ENCODE data around the gene AP4E1.

AP4E1 gene

GRCh38 chr15:51011212-51011611 lies 102.7 kb downstream of the AP4E1 start:
- no peak overlapping the region for H3K9ac ChIP-seq (ENCODE audit: low read depth, low read length, poor library complexity)
- H4K91ac ChIP-seq (ENCODE audit: low read depth, low read length, poor library complexity) = no peak overlapping the region
- DNase-seq (ENCODE audit: low spot score) = no peak
- H2AK5ac ChIP-seq (ENCODE audit: low read depth, low read length) = no peak overlapping the region
- no peak overlapping the region for H2BK12ac ChIP-seq (ENCODE audit: low read length)
- peaks cover 0 to 2% of the 10 kb centered on the region in 2 donors for H3K36me3 ChIP-seq (replicated peaks in 1 of 2; ENCODE audit: control insufficient read depth in 2 of 2, insufficient read depth in 2 of 2, low read length in 2 of 2)
- no peak overlapping the region for H3K4me2 ChIP-seq (ENCODE audit: insufficient read depth, low read length, poor library complexity, severe bottlenecking)
- H3K4me1 ChIP-seq (ENCODE audit: control insufficient read depth in 2 of 2, insufficient read depth in 1 of 2, low read depth in 1 of 2, low read length in 2 of 2) = no peaks in the 10 kb centered on the region
- no peak overlapping the region for H4K8ac ChIP-seq (ENCODE audit: low read depth, low read length)
- no peak overlapping the region for H3K4ac ChIP-seq (ENCODE audit: low read length)
- no peak overlapping the region for H3K27ac ChIP-seq (replicated peaks; ENCODE audit: low read length)
- H2BK15ac ChIP-seq (ENCODE audit: low read length) = no peak overlapping the region
- H3K14ac ChIP-seq (ENCODE audit: low read length) = no peak overlapping the region
- H3K27me3 ChIP-seq (ENCODE audit: control insufficient read depth in 3 of 3, insufficient read depth in 3 of 3, low read depth in 1 of 3, low read length in 3 of 3) = no peaks in the 10 kb centered on the region
- H2AFZ ChIP-seq (ENCODE audit: low read length) = no peak overlapping the region
- H3K4me3 ChIP-seq (ENCODE audit: low read length in 2 of 2) = no peak overlapping the region
- no peak overlapping the region for H2BK5ac ChIP-seq (ENCODE audit: low read length)
- no peak overlapping the region for H3K23ac ChIP-seq (ENCODE audit: low read depth, low read length, poor library complexity)
- H2BK120ac ChIP-seq (ENCODE audit: low read depth, low read length) = no peak overlapping the region
- H3K18ac ChIP-seq (ENCODE audit: low read length) = no peak overlapping the region
- no peaks in the 10 kb centered on the region for H3K79me1 ChIP-seq (ENCODE audit: low read depth, low read length)
- no CpG with 5 or more reads among the region's 1 CpG for WGBS, 2 donors (ENCODE audit: extremely low coverage in 2 of 2, insufficient read length in 2 of 2, insufficient replicate concordance in 1 of 2)
- H3K9me3 ChIP-seq (replicated peaks in 1 of 2; ENCODE audit: control insufficient read depth in 2 of 2, insufficient read depth in 1 of 2, low read depth in 1 of 2, low read length in 2 of 2) = peaks cover 1 to 5% of the 10 kb centered on the region in 2 donors

GRCh38 chr15:51016615-51017014 lies 108.1 kb downstream of the AP4E1 start:
- no peak overlapping the region for H2BK15ac ChIP-seq (ENCODE audit: low read length)
- no peak overlapping the region for H2AK5ac ChIP-seq (ENCODE audit: low read depth, low read length)
- H3K4me2 ChIP-seq (ENCODE audit: insufficient read depth, low read length, poor library complexity, severe bottlenecking) = no peak overlapping the region
- H2AFZ ChIP-seq (ENCODE audit: low read length) = no peak overlapping the region
- H4K8ac ChIP-seq (ENCODE audit: low read depth, low read length) = no peak overlapping the region
- no peaks in the 10 kb centered on the region for H3K4me1 ChIP-seq (ENCODE audit: control insufficient read depth in 2 of 2, insufficient read depth in 1 of 2, low read depth in 1 of 2, low read length in 2 of 2)
- no peaks in the 10 kb centered on the region for H3K36me3 ChIP-seq (replicated peaks in 1 of 2; ENCODE audit: control insufficient read depth in 2 of 2, insufficient read depth in 2 of 2, low read length in 2 of 2)
- no peak overlapping the region for H4K91ac ChIP-seq (ENCODE audit: low read depth, low read length, poor library complexity)
- no CpG with 5 or more reads among the region's 1 CpG for WGBS, 2 donors (ENCODE audit: extremely low coverage in 2 of 2, insufficient read length in 2 of 2, insufficient replicate concordance in 1 of 2)
- no peak overlapping the region for H3K14ac ChIP-seq (ENCODE audit: low read length)
- H3K27ac ChIP-seq (replicated peaks; ENCODE audit: low read length) = no peak overlapping the region
- H3K79me1 ChIP-seq (ENCODE audit: low read depth, low read length) = no peaks in the 10 kb centered on the region
- no peak overlapping the region for H2BK5ac ChIP-seq (ENCODE audit: low read length)
- H3K4me3 ChIP-seq (ENCODE audit: low read length in 2 of 2) = no peak overlapping the region
- no peak overlapping the region for H2BK12ac ChIP-seq (ENCODE audit: low read length)
- no peak overlapping the region for H3K4ac ChIP-seq (ENCODE audit: low read length)
- H2BK120ac ChIP-seq (ENCODE audit: low read depth, low read length) = no peak overlapping the region
- no peak overlapping the region for H3K18ac ChIP-seq (ENCODE audit: low read length)
- H3K9ac ChIP-seq (ENCODE audit: low read depth, low read length, poor library complexity) = no peak overlapping the region
- H3K27me3 ChIP-seq (ENCODE audit: control insufficient read depth in 3 of 3, insufficient read depth in 3 of 3, low read depth in 1 of 3, low read length in 3 of 3) = no peaks in the 10 kb centered on the region
- H3K9me3 ChIP-seq (replicated peaks in 1 of 2; ENCODE audit: control insufficient read depth in 2 of 2, insufficient read depth in 1 of 2, low read depth in 1 of 2, low read length in 2 of 2) = no peaks in the 10 kb centered on the region
- no peak overlapping the region for H3K23ac ChIP-seq (ENCODE audit: low read depth, low read length, poor library complexity)
- DNase-seq (ENCODE audit: low spot score) = no peak

- no peak overlapping the region for H4K8ac ChIP-seq (ENCODE audit: low read depth, low read length)
- no peak overlapping the region for H3K4ac ChIP-seq (ENCODE audit: low read length)
- no peaks in the 10 kb centered on the region for H3K9me3 ChIP-seq (replicated peaks in 1 of 2; ENCODE audit: control insufficient read depth in 2 of 2, insufficient read depth in 1 of 2, low read depth in 1 of 2, low read length in 2 of 2)
- no peaks in the 10 kb centered on the region for H3K79me1 ChIP-seq (ENCODE audit: low read depth, low read length)
- H2AK5ac ChIP-seq (ENCODE audit: low read depth, low read length) = no peak overlapping the region
- no peak overlapping the region for H4K91ac ChIP-seq (ENCODE audit: low read depth, low read length, poor library complexity)
- no peaks in the 10 kb centered on the region for H3K4me1 ChIP-seq (ENCODE audit: control insufficient read depth in 2 of 2, insufficient read depth in 1 of 2, low read depth in 1 of 2, low read length in 2 of 2)
- no peak for DNase-seq (ENCODE audit: low spot score)
- no peak overlapping the region for H3K23ac ChIP-seq (ENCODE audit: low read depth, low read length, poor library complexity)
- H2BK12ac ChIP-seq (ENCODE audit: low read length) = no peak overlapping the region
- no peak overlapping the region for H3K4me3 ChIP-seq (ENCODE audit: low read length in 2 of 2)
- H2BK5ac ChIP-seq (ENCODE audit: low read length) = no peak overlapping the region
- H3K27me3 ChIP-seq (ENCODE audit: control insufficient read depth in 3 of 3, insufficient read depth in 3 of 3, low read depth in 1 of 3, low read length in 3 of 3) = no peaks in the 10 kb centered on the region
- H3K27ac ChIP-seq (replicated peaks; ENCODE audit: low read length) = no peak overlapping the region
- H2BK120ac ChIP-seq (ENCODE audit: low read depth, low read length) = no peak overlapping the region
- no peaks in the 10 kb centered on the region for H3K36me3 ChIP-seq (replicated peaks in 1 of 2; ENCODE audit: control insufficient read depth in 2 of 2, insufficient read depth in 2 of 2, low read length in 2 of 2)
- H3K18ac ChIP-seq (ENCODE audit: low read length) = no peak overlapping the region
- H3K14ac ChIP-seq (ENCODE audit: low read length) = no peak overlapping the region
- H3K9ac ChIP-seq (ENCODE audit: low read depth, low read length, poor library complexity) = no peak overlapping the region
- no peak overlapping the region for H3K4me2 ChIP-seq (ENCODE audit: insufficient read depth, low read length, poor library complexity, severe bottlenecking)
- H2BK15ac ChIP-seq (ENCODE audit: low read length) = no peak overlapping the region
- no peak overlapping the region for H2AFZ ChIP-seq (ENCODE audit: low read length)
Observed at GRCh38 chr15:51022206-51022605, 113.7 kb downstream of the AP4E1 start.

GRCh38 chr15:51023499-51023898 lies 115.0 kb downstream of the AP4E1 start:
- Histone ChIP-seq H3K4ac (ENCODE audit: low read length) (no peak overlapping the region), H3K27me3 (ENCODE audit: control insufficient read depth in 3 of 3, insufficient read depth in 3 of 3, low read depth in 1 of 3, low read length in 3 of 3) (no peaks in the 10 kb centered on the region), H2AFZ (ENCODE audit: low read length) (no peak overlapping the region), H3K4me2 (ENCODE audit: insufficient read depth, low read length, poor library complexity, severe bottlenecking) (no peak overlapping the region), H2BK15ac (ENCODE audit: low read length) (no peak overlapping the region), H3K4me3 (ENCODE audit: low read length in 2 of 2) (no peak overlapping the region), H2BK120ac (ENCODE audit: low read depth, low read length) (no peak overlapping the region), H3K18ac (ENCODE audit: low read length) (peak overlapping the region; percentile 85), H3K9me3 (replicated peaks in 1 of 2; ENCODE audit: control insufficient read depth in 2 of 2, insufficient read depth in 1 of 2, low read depth in 1 of 2, low read length in 2 of 2) (peaks cover 0 to 5% of the 10 kb centered on the region in 2 donors), H3K9ac (ENCODE audit: low read depth, low read length, poor library complexity) (no peak overlapping the region), H3K79me1 (ENCODE audit: low read depth, low read length) (no peaks in the 10 kb centered on the region), H4K8ac (ENCODE audit: low read depth, low read length) (no peak overlapping the region), H2BK5ac (ENCODE audit: low read length) (no peak overlapping the region), H3K27ac (replicated peaks; ENCODE audit: low read length) (no peak overlapping the region), H3K14ac (ENCODE audit: low read length) (no peak overlapping the region), H3K4me1 (ENCODE audit: control insufficient read depth in 2 of 2, insufficient read depth in 1 of 2, low read depth in 1 of 2, low read length in 2 of 2) (no peaks in the 10 kb centered on the region), H3K23ac (ENCODE audit: low read depth, low read length, poor library complexity) (peak overlapping the region; percentile 6), H3K36me3 (replicated peaks in 1 of 2; ENCODE audit: control insufficient read depth in 2 of 2, insufficient read depth in 2 of 2, low read length in 2 of 2) (no peaks in the 10 kb centered on the region), H4K91ac (ENCODE audit: low read depth, low read length, poor library complexity) (no peak overlapping the region), H2AK5ac (ENCODE audit: low read depth, low read length) (no peak overlapping the region), H2BK12ac (ENCODE audit: low read length) (peak overlapping the region; percentile 58)
- DNase-seq (ENCODE audit: low spot score) = no peak
- no CpG with 5 or more reads among the region's 1 CpG for WGBS, 2 donors (ENCODE audit: extremely low coverage in 2 of 2, insufficient read length in 2 of 2, insufficient replicate concordance in 1 of 2)

All from neuronal stem cell (in vitro differentiated cells).